Esophagus (tissue), 2 donors: ENCODE data around the gene PPFIA2. TPM values are rescaled to one million over a fixed set of nuclear protein-coding genes. Genes with fewer than 3 reads are reported as not detected.

Experiments
- H3K27ac ChIP-seq, 2 donors: one replicate each; pipeline ENCODE4 v1.5.1; 2013; ENCODE audit warnings: low read depth in 2 of 2, mild to moderate bottlenecking in 2 of 2, inconsistent platforms in 1 of 2, low read length in 1 of 2, moderate library complexity in 1 of 2
- H3K27me3 ChIP-seq, 2 donors: one replicate each; pipeline ENCODE4 v1.6.1; 2013; ENCODE audit warnings: low read length in 2 of 2, control low read depth in 1 of 2, mild to moderate bottlenecking in 1 of 2; ENCODE audit not compliant: insufficient read depth in 2 of 2, control insufficient read depth in 1 of 2
- H3K36me3 ChIP-seq, 2 donors: one replicate each; pipeline ENCODE4 v1.6.1; 2013; ENCODE audit warnings: low read length in 1 of 2; ENCODE audit not compliant: control insufficient read depth in 2 of 2, insufficient read depth in 2 of 2
- H3K4me1 ChIP-seq, 2 donors: one replicate each; pipeline ENCODE4 v1.6.1; 2013; ENCODE audit warnings: low read length in 1 of 2; ENCODE audit not compliant: control insufficient read depth in 2 of 2, insufficient read depth in 2 of 2
- H3K4me3 ChIP-seq, 2 donors: one replicate each; pipeline ENCODE4 v1.5.1; 2013; ENCODE audit warnings: low read length in 2 of 2, mild to moderate bottlenecking in 2 of 2, low read depth in 1 of 2, moderate library complexity in 1 of 2
- H3K9me3 ChIP-seq, 2 donors: one replicate each; pipeline ENCODE4 v1.6.1; 2013; ENCODE audit warnings: mild to moderate bottlenecking in 2 of 2, low read depth in 1 of 2, low read length in 1 of 2, moderate library complexity in 1 of 2; ENCODE audit not compliant: control insufficient read depth in 2 of 2, insufficient read depth in 1 of 2
- WGBS, 2 donors: extraction: QIAGEN DNeasy Blood & Tissue Kit; methylation state at CpG; one replicate each; pipeline ENCODE4 v1.1.7; 2013; 5-methylcytosine and 5-hydroxymethylcytosine counted together
- polyA plus RNA-seq, 2 donors: library from polyadenylated mRNA; stranded (reverse); fragments of 200-250 nt; gene quantifications; one replicate each; pipeline ENCODE4 v1.2.3, GENCODE V29; 2013
- donor health status: healthy with polysubstance abuse.
- donor health status: Bipolar disorder and iron deficiency.

PPFIA2 gene
- polyA plus RNA-seq, 2 donors, result 0.08 to 0.10 TPM

- H3K27me3 ChIP-seq, result no peaks in the 10 kb centered on the region
- H3K9me3 ChIP-seq, result no peaks in the 10 kb centered on the region
- no peaks in the 10 kb centered on the region for H3K36me3 ChIP-seq
- H3K4me1 ChIP-seq, result no peaks in the 10 kb centered on the region
- WGBS, 2 donors, result 52 to 66% methylated on average over 1 of the region's 1 CpG
- no peak overlapping the region for H3K27ac ChIP-seq
- no peak overlapping the region for H3K4me3 ChIP-seq
These were observed 377.2 kb downstream of the PPFIA2 start for GRCh38 chr12:81381951-81382350.

DNA sequence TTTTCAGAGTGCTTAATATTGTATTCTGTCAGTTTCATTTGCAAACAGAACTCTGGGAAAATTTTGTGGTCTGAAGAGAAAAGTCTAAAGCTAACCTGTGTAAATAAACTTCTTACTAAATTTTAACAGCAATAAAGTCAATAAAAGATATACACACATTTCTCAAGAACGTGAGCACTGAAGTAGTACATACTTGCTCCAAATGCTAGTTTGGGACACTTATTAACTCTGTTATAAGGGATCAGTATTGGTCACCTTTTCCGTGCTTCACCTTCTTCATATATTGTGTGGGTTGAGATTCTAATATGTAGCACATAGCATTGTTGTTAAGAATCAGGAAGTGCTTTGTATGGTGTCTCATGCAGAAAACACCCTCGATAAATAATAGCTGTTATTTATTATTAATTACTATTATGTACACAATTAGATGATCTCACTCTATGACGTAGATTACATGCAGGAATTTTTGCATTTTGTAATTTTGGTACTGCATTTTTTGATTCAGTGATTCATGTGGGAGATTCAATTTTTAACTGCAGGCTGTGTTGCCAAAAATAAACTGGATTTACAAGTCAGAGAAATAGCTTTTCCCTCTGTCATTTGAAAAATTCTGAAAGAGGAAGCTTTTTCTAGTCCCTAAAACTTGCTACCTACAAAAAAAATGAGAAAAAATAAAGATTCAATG lies 380.4 kb downstream of the PPFIA2 start:
- Histone ChIP-seq H3K4me3 (no peak overlapping the region), H3K4me1 (no peaks in the 10 kb centered on the region), H3K27me3 (no peaks in the 10 kb centered on the region), H3K9me3 (no peaks in the 10 kb centered on the region), H3K36me3 (no peaks in the 10 kb centered on the region), H3K27ac (no peak overlapping the region)
- 42 to 50% methylated on average over 4 of the region's 4 CpGs for WGBS, 2 donors

- no peaks in the 10 kb centered on the region for H3K36me3 ChIP-seq
- H3K4me3 ChIP-seq, result no peak overlapping the region
- no peak overlapping the region for H3K27ac ChIP-seq
- H3K9me3 ChIP-seq, result no peaks in the 10 kb centered on the region
- no peaks in the 10 kb centered on the region for H3K4me1 ChIP-seq
- 59 to 72% methylated on average over 4 of the region's 4 CpGs for WGBS, 2 donors
- no peaks in the 10 kb centered on the region for H3K27me3 ChIP-seq
These were observed 381.4 kb downstream of the PPFIA2 start for GRCh38 chr12:81377771-81378170.

- 68 to 84% methylated on average over 3 of the region's 3 CpGs for WGBS, 2 donors
- no peak overlapping the region for H3K4me3 ChIP-seq
- no peaks in the 10 kb centered on the region for H3K4me1 ChIP-seq
These were observed 383.2 kb downstream of the PPFIA2 start for GRCh38 chr12:81375969-81376368.

GRCh38 chr12:81370456-81370855 lies 388.7 kb downstream of the PPFIA2 start:
- Histone ChIP-seq H3K27me3 (no peaks in the 10 kb centered on the region), H3K9me3 (no peaks in the 10 kb centered on the region), H3K36me3 (no peaks in the 10 kb centered on the region), H3K4me3 (no peak overlapping the region), H3K4me1 (no peaks in the 10 kb centered on the region), H3K27ac (no peak overlapping the region)
- 56 to 76% methylated on average over 1 of the region's 1 CpG for WGBS, 2 donors

More at GRCh38 chr12:81375969-81376368, 383.2 kb downstream of the PPFIA2 start:
- Histone ChIP-seq H3K27ac (no peak overlapping the region), H3K36me3 (no peaks in the 10 kb centered on the region), H3K27me3 (no peaks in the 10 kb centered on the region), H3K9me3 (no peaks in the 10 kb centered on the region)

DNA sequence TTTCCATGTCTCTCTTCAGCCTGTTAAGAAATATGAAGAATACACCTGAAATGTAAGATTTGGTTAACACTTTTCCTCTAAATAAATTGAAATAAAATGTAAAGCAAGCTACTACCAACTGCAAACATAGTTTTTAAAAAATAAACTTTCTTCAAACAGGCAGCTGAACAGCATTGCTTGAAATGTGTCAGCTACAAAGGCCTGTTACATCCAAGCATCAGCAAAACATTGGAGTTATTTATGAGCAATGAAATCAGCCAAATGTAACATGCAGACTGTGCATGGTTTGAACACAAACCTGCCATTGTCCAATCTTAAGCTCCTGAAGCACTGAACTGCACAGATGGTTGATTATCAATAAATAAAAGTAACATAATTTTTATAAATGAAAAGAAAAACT lies 390.0 kb downstream of the PPFIA2 start:
- H3K9me3 ChIP-seq, result no peaks in the 10 kb centered on the region
- H3K4me3 ChIP-seq, result no peak overlapping the region
- H3K27me3 ChIP-seq, result no peaks in the 10 kb centered on the region
- no peaks in the 10 kb centered on the region for H3K36me3 ChIP-seq
- no peak overlapping the region for H3K27ac ChIP-seq
- no peaks in the 10 kb centered on the region for H3K4me1 ChIP-seq

GRCh38 chr12:81365284-81365683 lies 393.9 kb downstream of the PPFIA2 start:
- Histone ChIP-seq H3K4me1 (no peaks in the 10 kb centered on the region), H3K9me3 (no peaks in the 10 kb centered on the region), H3K4me3 (no peak overlapping the region), H3K27ac (no peak overlapping the region), H3K27me3 (no peaks in the 10 kb centered on the region), H3K36me3 (no peaks in the 10 kb centered on the region)
- WGBS, 2 donors, result 51 to 54% methylated on average over 2 of the region's 2 CpGs

- H3K9me3 ChIP-seq, result no peaks in the 10 kb centered on the region
- no peak overlapping the region for H3K27ac ChIP-seq
- no peaks in the 10 kb centered on the region for H3K36me3 ChIP-seq
- no peaks in the 10 kb centered on the region for H3K27me3 ChIP-seq
- no peak overlapping the region for H3K4me3 ChIP-seq
- no peaks in the 10 kb centered on the region for H3K4me1 ChIP-seq
These were observed 398.2 kb downstream of the PPFIA2 start for GRCh38 chr12:81360916-81361315.

DNA sequence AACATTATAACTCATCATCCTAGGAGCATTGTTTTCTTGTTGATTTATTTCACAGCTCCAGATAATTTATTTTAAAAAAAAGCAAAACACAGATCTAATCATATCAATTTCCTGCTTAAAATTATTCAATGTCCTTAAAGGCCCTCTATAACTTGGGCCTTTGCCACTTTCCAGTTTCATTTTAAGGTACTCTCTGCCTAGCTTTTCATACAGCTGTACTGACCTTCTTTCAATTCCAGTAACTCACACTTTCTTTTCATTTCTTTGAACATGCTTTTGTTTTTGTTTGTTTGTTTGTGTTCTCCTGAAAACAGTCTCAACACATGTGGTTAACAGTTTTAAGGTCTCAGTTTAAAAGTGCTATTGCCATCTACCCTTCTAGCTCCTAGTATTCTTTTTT lies 399.4 kb downstream of the PPFIA2 start:
- Histone ChIP-seq H3K27ac (no peak overlapping the region), H3K36me3 (no peaks in the 10 kb centered on the region), H3K4me3 (no peak overlapping the region), H3K27me3 (no peaks in the 10 kb centered on the region), H3K9me3 (no peaks in the 10 kb centered on the region), H3K4me1 (no peaks in the 10 kb centered on the region)

- no peaks in the 10 kb centered on the region for H3K27me3 ChIP-seq
- no peaks in the 10 kb centered on the region for H3K9me3 ChIP-seq
- H3K4me1 ChIP-seq, result no peaks in the 10 kb centered on the region
- H3K36me3 ChIP-seq, result no peaks in the 10 kb centered on the region
- H3K4me3 ChIP-seq, result no peak overlapping the region
- 69 to 74% methylated on average over 5 of the region's 5 CpGs for WGBS, 2 donors
- no peak overlapping the region for H3K27ac ChIP-seq
These were observed 404.7 kb downstream of the PPFIA2 start for GRCh38 chr12:81354327-81354932.
